ENCODE results near the gene FARS2. TPM values are rescaled to one million over a fixed set of nuclear protein-coding genes. Genes with fewer than 3 reads are reported as not detected.

The FARS2 gene
- polyA plus RNA-seq, 1 donor from 2014 or later = 11.9 TPM

DNA sequence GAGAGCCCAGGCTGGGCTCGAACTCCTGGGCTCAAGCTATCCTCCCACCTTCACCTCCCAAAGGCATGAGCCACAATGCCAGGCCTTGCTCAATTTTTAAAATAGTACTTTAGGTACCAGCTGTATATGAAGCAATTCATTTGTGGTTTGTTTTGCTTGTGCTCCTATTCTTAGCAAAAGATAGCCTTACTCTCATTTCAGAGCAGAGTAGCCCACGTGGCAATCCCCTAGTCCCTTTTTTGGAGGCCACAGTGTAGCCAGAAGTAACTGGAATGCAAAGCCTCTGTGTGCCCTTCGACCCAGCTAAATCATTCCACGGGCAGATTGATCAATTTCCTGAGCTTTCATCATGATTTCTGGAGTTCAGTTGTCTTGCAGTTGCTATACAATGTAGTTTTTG, 373.2 kb downstream of the FARS2 start:
- no peak overlapping the region for H2AFZ ChIP-seq (ENCODE audit: low read depth, low read length)

DNA sequence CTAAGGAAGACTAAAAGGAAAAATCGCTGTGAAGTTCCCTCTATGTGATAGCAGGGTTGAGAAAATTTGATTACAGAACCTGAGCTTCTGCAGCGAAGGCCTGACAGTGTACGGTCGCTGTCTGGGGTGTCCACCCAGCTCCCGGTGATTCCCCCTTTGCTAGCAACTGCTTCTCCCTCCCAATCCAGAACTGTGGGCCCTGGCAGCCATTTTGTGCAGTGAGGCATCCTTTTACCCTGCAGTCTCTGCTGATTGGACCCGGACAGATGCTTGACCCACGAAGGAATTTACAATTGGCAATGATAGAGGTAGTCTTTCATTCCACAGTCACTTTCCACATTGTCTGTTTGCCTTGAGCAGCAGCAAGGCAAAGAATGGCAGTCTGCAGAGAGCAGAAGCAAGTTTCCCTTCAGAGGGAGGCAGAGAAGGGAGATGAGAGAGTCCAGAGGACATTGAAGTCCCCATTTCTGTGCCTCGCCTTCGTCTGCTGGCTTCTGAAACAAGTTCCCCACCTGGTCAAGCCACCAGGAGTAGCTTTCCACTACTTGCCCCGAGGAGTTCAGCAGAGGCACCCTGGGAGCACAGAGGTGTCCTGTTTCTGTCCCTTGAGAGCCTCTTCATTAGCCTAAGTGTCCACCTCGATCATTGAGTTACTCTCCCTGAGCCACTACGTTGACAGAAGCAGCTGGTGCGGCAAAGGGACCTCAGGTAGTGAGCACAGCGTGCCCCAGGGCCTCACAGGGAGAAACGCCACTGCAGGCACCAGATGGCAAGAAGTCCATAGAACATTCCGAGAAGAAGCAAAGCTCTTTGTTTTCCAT, 375.1 kb downstream of the FARS2 start:
- Histone ChIP-seq H3K4me2 (ENCODE audit: low read length) (no peak overlapping the region), H3K9ac (ENCODE audit: low read length) (no peak overlapping the region), H3K27ac (ENCODE audit: low read length) (no peak overlapping the region), H3K4me3 (ENCODE audit: low read length) (no peak overlapping the region), H3K9me2 (ENCODE audit: insufficient read depth, low read length) (no peaks in the 10 kb centered on the region), H3K27me3 (ENCODE audit: insufficient read depth, low read depth, low read length) (no peaks in the 10 kb centered on the region), H2AFZ (ENCODE audit: low read depth, low read length) (no peak overlapping the region), H3K79me2 (replicated peaks; ENCODE audit: insufficient read depth, low read length) (no peaks in the 10 kb centered on the region), H3K36me3 (ENCODE audit: insufficient read depth, low read length) (no peaks in the 10 kb centered on the region), H4K20me1 (ENCODE audit: insufficient read depth) (no peaks in the 10 kb centered on the region), H3K9me3 (ENCODE audit: low read length) (no peaks in the 10 kb centered on the region), H3F3A (ENCODE audit: insufficient read depth, low read length, poor library complexity, severe bottlenecking) (no peaks in the 10 kb centered on the region)
- TF ChIP-seq POLR2AphosphoS5 (IDR thresholded peaks at IDR 0.05) = no peak
- no peak for TF ChIP-seq EP300 (conservative IDR thresholded peaks at IDR 0.05; ENCODE audit: poor library complexity, severe bottlenecking)
- no peak for TF ChIP-seq EZH2 (IDR thresholded peaks at IDR 0.05; ENCODE audit: borderline replicate concordance, insufficient read depth, low read length, poor library complexity, severe bottlenecking)
- TF ChIP-seq RAD21 (conservative IDR thresholded peaks at IDR 0.05) = no peak
- TF ChIP-seq, protein P1, sequence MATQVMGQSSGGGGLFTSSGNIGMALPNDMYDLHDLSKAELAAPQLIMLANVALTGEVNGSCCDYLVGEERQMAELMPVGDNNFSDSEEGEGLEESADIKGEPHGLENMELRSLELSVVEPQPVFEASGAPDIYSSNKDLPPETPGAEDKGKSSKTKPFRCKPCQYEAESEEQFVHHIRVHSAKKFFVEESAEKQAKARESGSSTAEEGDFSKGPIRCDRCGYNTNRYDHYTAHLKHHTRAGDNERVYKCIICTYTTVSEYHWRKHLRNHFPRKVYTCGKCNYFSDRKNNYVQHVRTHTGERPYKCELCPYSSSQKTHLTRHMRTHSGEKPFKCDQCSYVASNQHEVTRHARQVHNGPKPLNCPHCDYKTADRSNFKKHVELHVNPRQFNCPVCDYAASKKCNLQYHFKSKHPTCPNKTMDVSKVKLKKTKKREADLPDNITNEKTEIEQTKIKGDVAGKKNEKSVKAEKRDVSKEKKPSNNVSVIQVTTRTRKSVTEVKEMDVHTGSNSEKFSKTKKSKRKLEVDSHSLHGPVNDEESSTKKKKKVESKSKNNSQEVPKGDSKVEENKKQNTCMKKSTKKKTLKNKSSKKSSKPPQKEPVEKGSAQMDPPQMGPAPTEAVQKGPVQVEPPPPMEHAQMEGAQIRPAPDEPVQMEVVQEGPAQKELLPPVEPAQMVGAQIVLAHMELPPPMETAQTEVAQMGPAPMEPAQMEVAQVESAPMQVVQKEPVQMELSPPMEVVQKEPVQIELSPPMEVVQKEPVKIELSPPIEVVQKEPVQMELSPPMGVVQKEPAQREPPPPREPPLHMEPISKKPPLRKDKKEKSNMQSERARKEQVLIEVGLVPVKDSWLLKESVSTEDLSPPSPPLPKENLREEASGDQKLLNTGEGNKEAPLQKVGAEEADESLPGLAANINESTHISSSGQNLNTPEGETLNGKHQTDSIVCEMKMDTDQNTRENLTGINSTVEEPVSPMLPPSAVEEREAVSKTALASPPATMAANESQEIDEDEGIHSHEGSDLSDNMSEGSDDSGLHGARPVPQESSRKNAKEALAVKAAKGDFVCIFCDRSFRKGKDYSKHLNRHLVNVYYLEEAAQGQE (IDR thresholded peaks at IDR 0.05; ENCODE audit: borderline replicate concordance) = no peak

More for the DNA sequence above, 373.2 kb downstream of the FARS2 start:
- Histone ChIP-seq H3K4me3 (ENCODE audit: low read length) (no peak overlapping the region), H3K4me2 (ENCODE audit: low read length) (no peak overlapping the region), H3K9ac (ENCODE audit: low read length) (no peak overlapping the region), H4K20me1 (ENCODE audit: insufficient read depth) (no peaks in the 10 kb centered on the region), H3K27ac (ENCODE audit: low read length) (no peak overlapping the region), H3K27me3 (ENCODE audit: insufficient read depth, low read depth, low read length) (no peaks in the 10 kb centered on the region), H3F3A (ENCODE audit: insufficient read depth, low read length, poor library complexity, severe bottlenecking) (no peaks in the 10 kb centered on the region), H3K9me2 (ENCODE audit: insufficient read depth, low read length) (no peaks in the 10 kb centered on the region), H3K79me2 (replicated peaks; ENCODE audit: insufficient read depth, low read length) (no peaks in the 10 kb centered on the region), H3K36me3 (ENCODE audit: insufficient read depth, low read length) (no peaks in the 10 kb centered on the region), H3K9me3 (ENCODE audit: low read length) (no peaks in the 10 kb centered on the region)
- no peak for TF ChIP-seq EZH2 (IDR thresholded peaks at IDR 0.05; ENCODE audit: borderline replicate concordance, insufficient read depth, low read length, poor library complexity, severe bottlenecking)
- TF ChIP-seq POLR2AphosphoS5 (IDR thresholded peaks at IDR 0.05) = no peak
- TF ChIP-seq SMC3 (conservative IDR thresholded peaks at IDR 0.05; ENCODE audit: poor library complexity) = no peak
- TF ChIP-seq MXI1 (conservative IDR thresholded peaks at IDR 0.05; ENCODE audit: poor library complexity, severe bottlenecking) = no peak
- TF ChIP-seq, protein P1 (IDR thresholded peaks at IDR 0.05; ENCODE audit: borderline replicate concordance) = no peak
